Measurements from ENCODE around the gene GSC2. TPM values are rescaled to one million over a fixed set of nuclear protein-coding genes. Genes with fewer than 3 reads are reported as not detected.

GSC2 gene
- total and polyA plus RNA-seq, 9 of the 15 experiments (the other 6 are each of a cell fraction or from before 2014, with no cell fraction given) = not detected

- TF ChIP-seq RREB1 (CRISPR knock-in tag; IDR thresholded peaks at IDR 0.05) = 0 out of 2 replicates have a peak, but pooled peaks have one; percentile 51
- no peak for TF ChIP-seq ZNF584 (CRISPR knock-in tag; IDR thresholded peaks at IDR 0.05; ENCODE audit: low read depth)
- peak; percentile 17; the same call in 1 of the 2 replicates for TF ChIP-seq ZNF436 (CRISPR knock-in tag; IDR thresholded peaks at IDR 0.05)
- 0 out of 2 replicates have a peak, but pooled peaks have one; percentile 36 for TF ChIP-seq ZNF311 (CRISPR knock-in tag; IDR thresholded peaks at IDR 0.05)
- TF ChIP-seq ZNF695 (CRISPR knock-in tag; IDR thresholded peaks at IDR 0.05) = 0 out of 2 replicates have a peak, but pooled peaks have one; percentile 33
- 0 out of 2 replicates have a peak, but pooled peaks have one; percentile 29 for TF ChIP-seq THAP12 (CRISPR knock-in tag; IDR thresholded peaks at IDR 0.05)
- TF ChIP-seq MCM5 (IDR thresholded peaks at IDR 0.05; ENCODE audit: low read depth) = no peak
- no peak for TF ChIP-seq FOXM1 (IDR thresholded peaks at IDR 0.05; ENCODE audit: low read depth)
- no peak for TF ChIP-seq FOXM1 (CRISPR knock-in tag; IDR thresholded peaks at IDR 0.05; ENCODE audit: low read depth)
- peak; percentile 56; the same call in 1 of the 2 replicates for TF ChIP-seq TCF15 (CRISPR knock-in tag; IDR thresholded peaks at IDR 0.05)
- TF ChIP-seq E2F6 (IDR thresholded peaks at IDR 0.05; ENCODE audit: borderline replicate concordance in 1 of 2, extremely low read depth in 1 of 2, insufficient read depth in 1 of 2, insufficient read length in 1 of 2, low read depth in 1 of 2, low read length in 1 of 2, poor library complexity in 1 of 2, severe bottlenecking in 1 of 2) = no peak
- 0 out of 2 replicates have a peak, but pooled peaks have one; percentile 57 for TF ChIP-seq OTX1 (CRISPR knock-in tag; IDR thresholded peaks at IDR 0.05)
- peak; percentile 53; the same call in 1 of the 2 replicates for TF ChIP-seq FOXK1 (CRISPR knock-in tag; IDR thresholded peaks at IDR 0.05; ENCODE audit: borderline replicate concordance)
- peak; percentile 9; the same call in 1 of the 2 replicates for TF ChIP-seq ZBTB7A (IDR thresholded peaks at IDR 0.05; ENCODE audit: borderline replicate concordance, control insufficient read depth, low read depth, low read length)
Measured at GRCh38 chr22:19106886-19107729, 43.0 kb downstream of the GSC2 start (continued).

Measured in K562 (cell line).